SK-MEL-5 (cell line): ENCODE measurements around the gene NFATC2. TPM values are rescaled to one million over a fixed set of nuclear protein-coding genes. Genes with fewer than 3 reads are reported as not detected.
"Not testable (repeated sequence)": the region's sequence is repeated elsewhere in the genome, so short reads cannot be mapped to it uniquely, and the experiment has no call there.

Source experiments
- DNase-seq: peaks from one replicate; pipeline ENCODE4 v3.0.0-alpha.2; 2016; ENCODE audit warnings: low read depth, low spot score
- in situ Hi-C: cut with HindIII; loops from 2 replicates; pipeline ENCODE4 v1.10.0; 2016; ENCODE audit warnings: low sequenced_read_pairs, high pct_unique_total_duplicates, low pct_unique_long_range_greater_than_20kb
- total RNA-seq: library from RNA; depleted of rRNA; stranded (reverse); fragments of >200 nt; shearing (Covaris generic); gene quantifications from 2 replicates; pipeline ENCODE4 v1.2.3, GENCODE V29; 2014

NFATC2 gene
- total RNA-seq, 1 experiment from 2014 or later, result 2.6 TPM

- in situ Hi-C loops, result no loop called here
- DNase-seq, result no peak
Measured at GRCh38 chr20:51470907-51471411, 71.6 kb downstream of the NFATC2 start.

GRCh38 chr20:51470499-51470820 lies 72.1 kb downstream of the NFATC2 start:
- DNase-seq, result no peak
- in situ Hi-C loops, result no loop called here

GRCh38 chr20:51469578-51470498 lies 72.7 kb downstream of the NFATC2 start:
- no peak for DNase-seq
- in situ Hi-C loops, result no loop called here

- DNase-seq, result no peak
- in situ Hi-C loops, result no loop called here
Measured at GRCh38 chr20:51469046-51469445, 73.5 kb downstream of the NFATC2 start.

- in situ Hi-C loops, result no loop called here
- DNase-seq, result no peak
Measured at GRCh38 chr20:51468636-51469035, 73.9 kb downstream of the NFATC2 start.

GRCh38 chr20:51467956-51468626 lies 74.4 kb downstream of the NFATC2 start:
- in situ Hi-C loops, result no loop called here
- no peak for DNase-seq

GRCh38 chr20:51463998-51464397 lies 78.5 kb downstream of the NFATC2 start:
- no peak for DNase-seq
- in situ Hi-C loops, result no loop called here

- in situ Hi-C loops, result no loop called here
Measured at GRCh38 chr20:51463560-51463959, 79.0 kb downstream of the NFATC2 start.

GRCh38 chr20:51462566-51463276 lies 79.8 kb downstream of the NFATC2 start:
- in situ Hi-C loops, result no loop called here
- no peak for DNase-seq

More at GRCh38 chr20:51463560-51463959, 79.0 kb downstream of the NFATC2 start:
- no peak for DNase-seq

- DNase-seq, in situ Hi-C loops: not testable (repeated sequence)
Measured at GRCh38 chr20:51461846-51462245, 80.7 kb downstream of the NFATC2 start.

GRCh38 chr20:51461306-51461705 lies 81.2 kb downstream of the NFATC2 start:
- in situ Hi-C loops, result no loop called here
- DNase-seq, result no peak

GRCh38 chr20:51460569-51461265 lies 81.8 kb downstream of the NFATC2 start:
- in situ Hi-C loops, result no loop called here
- no peak for DNase-seq

GRCh38 chr20:51460163-51460562 lies 82.4 kb downstream of the NFATC2 start:
- DNase-seq, result no peak
- in situ Hi-C loops, result no loop called here

GRCh38 chr20:51458751-51459439 lies 83.6 kb downstream of the NFATC2 start:
- no peak for DNase-seq
- in situ Hi-C loops, result no loop called here

GRCh38 chr20:51457533-51457932 lies 85.0 kb downstream of the NFATC2 start:
- no peak for DNase-seq
- in situ Hi-C loops, result no loop called here

GRCh38 chr20:51456511-51457509 lies 85.7 kb downstream of the NFATC2 start:
- peak; percentile 94 for DNase-seq
- in situ Hi-C loops, result no loop called here
